ENCODE results near the gene COL11A2. TPM values are rescaled to one million over a fixed set of nuclear protein-coding genes. Genes with fewer than 3 reads are reported as not detected.

Gene COL11A2
- total and polyA plus RNA-seq, 2 experiments from 2014 or later = 1.6 to 2.7 TPM

DNA sequence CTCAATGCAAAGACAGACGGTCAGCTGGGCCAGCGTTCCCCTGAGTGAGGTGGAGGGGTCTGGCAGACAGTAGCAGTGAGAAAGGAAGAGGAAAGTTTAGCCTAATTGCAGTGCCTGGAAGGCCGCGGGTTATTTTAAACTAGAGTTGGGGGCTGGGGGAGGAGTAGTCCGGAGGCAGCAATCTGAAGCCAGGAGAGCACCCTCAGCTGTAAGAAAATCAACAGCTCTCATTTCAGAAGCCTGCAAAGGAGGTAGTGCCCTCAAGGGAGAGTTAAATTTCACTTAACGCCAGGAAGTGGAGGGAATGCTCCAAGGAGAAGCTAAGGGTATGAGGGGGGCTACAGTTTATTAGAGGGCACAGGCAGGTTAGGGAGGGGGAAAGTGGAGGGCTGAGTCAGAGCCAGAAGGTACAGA lies 43.0 kb upstream of the COL11A2 start:
- Histone ChIP-seq H3F3A (replicated peaks; ENCODE audit: low read depth) (0 out of 2 replicates have a peak, but pooled peaks cover 3% of the 10 kb centered on the region), H3K9me2 (ENCODE audit: insufficient read depth) (peaks cover 5% of the 10 kb centered on the region; the same call in 1 of the 2 replicates), H4K20me1 (replicated peaks; ENCODE audit: insufficient read depth) (no peaks in the 10 kb centered on the region), H3K4me2 (peak overlapping the region; percentile 72), H3K27me3 (ENCODE audit: insufficient read depth) (peaks cover 3% of the 10 kb centered on the region; the same call in 1 of the 2 replicates), H3K4me1 (ENCODE audit: insufficient read depth) (peaks cover 9% of the 10 kb centered on the region), H2AFZ (peak overlapping the region; percentile 93), H3K36me3 (ENCODE audit: insufficient read depth) (no peaks in the 10 kb centered on the region), H3K27ac (ENCODE audit: low read depth) (no peak overlapping the region), H3K79me2 (replicated peaks; ENCODE audit: insufficient read depth) (no peaks in the 10 kb centered on the region), H3K4me3 (no peak overlapping the region)
- TF ChIP-seq ZNF331 (CRISPR knock-in tag; IDR thresholded peaks at IDR 0.05; ENCODE audit: low read depth) = no peak
- no peak for TF ChIP-seq NANOG (IDR thresholded peaks at IDR 0.05; ENCODE audit: borderline replicate concordance)
- no peak for TF ChIP-seq CTCF (conservative IDR thresholded peaks at IDR 0.05; ENCODE audit: low read depth in 2 of 2)
- TF ChIP-seq STAT1 (IDR thresholded peaks at IDR 0.05; ENCODE audit: unreplicated experiment) = no peak
- TF ChIP-seq, protein P1, sequence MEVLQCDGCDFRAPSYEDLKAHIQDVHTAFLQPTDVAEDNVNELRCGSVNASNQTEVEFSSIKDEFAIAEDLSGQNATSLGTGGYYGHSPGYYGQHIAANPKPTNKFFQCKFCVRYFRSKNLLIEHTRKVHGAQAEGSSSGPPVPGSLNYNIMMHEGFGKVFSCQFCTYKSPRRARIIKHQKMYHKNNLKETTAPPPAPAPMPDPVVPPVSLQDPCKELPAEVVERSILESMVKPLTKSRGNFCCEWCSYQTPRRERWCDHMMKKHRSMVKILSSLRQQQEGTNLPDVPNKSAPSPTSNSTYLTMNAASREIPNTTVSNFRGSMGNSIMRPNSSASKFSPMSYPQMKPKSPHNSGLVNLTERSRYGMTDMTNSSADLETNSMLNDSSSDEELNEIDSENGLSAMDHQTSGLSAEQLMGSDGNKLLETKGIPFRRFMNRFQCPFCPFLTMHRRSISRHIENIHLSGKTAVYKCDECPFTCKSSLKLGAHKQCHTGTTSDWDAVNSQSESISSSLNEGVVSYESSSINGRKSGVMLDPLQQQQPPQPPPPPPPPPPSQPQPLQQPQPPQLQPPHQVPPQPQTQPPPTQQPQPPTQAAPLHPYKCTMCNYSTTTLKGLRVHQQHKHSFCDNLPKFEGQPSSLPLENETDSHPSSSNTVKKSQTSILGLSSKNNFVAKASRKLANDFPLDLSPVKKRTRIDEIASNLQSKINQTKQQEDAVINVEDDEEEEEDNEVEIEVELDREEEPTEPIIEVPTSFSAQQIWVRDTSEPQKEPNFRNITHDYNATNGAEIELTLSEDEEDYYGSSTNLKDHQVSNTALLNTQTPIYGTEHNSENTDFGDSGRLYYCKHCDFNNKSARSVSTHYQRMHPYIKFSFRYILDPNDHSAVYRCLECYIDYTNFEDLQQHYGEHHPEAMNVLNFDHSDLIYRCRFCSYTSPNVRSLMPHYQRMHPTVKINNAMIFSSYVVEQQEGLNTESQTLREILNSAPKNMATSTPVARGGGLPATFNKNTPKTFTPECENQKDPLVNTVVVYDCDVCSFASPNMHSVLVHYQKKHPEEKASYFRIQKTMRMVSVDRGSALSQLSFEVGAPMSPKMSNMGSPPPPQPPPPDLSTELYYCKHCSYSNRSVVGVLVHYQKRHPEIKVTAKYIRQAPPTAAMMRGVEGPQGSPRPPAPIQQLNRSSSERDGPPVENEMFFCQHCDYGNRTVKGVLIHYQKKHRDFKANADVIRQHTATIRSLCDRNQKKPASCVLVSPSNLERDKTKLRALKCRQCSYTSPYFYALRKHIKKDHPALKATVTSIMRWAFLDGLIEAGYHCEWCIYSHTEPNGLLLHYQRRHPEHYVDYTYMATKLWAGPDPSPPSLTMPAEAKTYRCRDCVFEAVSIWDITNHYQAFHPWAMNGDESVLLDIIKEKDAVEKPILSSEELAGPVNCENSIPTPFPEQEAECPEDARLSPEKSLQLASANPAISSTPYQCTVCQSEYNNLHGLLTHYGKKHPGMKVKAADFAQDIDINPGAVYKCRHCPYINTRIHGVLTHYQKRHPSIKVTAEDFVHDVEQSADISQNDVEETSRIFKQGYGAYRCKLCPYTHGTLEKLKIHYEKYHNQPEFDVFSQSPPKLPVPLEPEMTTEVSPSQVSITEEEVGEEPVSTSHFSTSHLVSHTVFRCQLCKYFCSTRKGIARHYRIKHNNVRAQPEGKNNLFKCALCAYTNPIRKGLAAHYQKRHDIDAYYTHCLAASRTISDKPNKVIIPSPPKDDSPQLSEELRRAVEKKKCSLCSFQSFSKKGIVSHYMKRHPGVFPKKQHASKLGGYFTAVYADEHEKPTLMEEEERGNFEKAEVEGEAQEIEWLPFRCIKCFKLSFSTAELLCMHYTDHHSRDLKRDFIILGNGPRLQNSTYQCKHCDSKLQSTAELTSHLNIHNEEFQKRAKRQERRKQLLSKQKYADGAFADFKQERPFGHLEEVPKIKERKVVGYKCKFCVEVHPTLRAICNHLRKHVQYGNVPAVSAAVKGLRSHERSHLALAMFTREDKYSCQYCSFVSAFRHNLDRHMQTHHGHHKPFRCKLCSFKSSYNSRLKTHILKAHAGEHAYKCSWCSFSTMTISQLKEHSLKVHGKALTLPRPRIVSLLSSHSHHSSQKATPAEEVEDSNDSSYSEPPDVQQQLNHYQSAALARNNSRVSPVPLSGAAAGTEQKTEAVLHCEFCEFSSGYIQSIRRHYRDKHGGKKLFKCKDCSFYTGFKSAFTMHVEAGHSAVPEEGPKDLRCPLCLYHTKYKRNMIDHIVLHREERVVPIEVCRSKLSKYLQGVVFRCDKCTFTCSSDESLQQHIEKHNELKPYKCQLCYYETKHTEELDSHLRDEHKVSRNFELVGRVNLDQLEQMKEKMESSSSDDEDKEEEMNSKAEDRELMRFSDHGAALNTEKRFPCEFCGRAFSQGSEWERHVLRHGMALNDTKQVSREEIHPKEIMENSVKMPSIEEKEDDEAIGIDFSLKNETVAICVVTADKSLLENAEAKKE (CRISPR knock-in tag; IDR thresholded peaks at IDR 0.05) = no peak
- no peak for TF ChIP-seq CREB1 (CRISPR knock-in tag; IDR thresholded peaks at IDR 0.05; ENCODE audit: low read depth)
- no peak for TF ChIP-seq ETS1 (IDR thresholded peaks at IDR 0.05)
- TF ChIP-seq POLR2AphosphoS5 (IDR thresholded peaks at IDR 0.05; ENCODE audit: low read depth) = no peak
- TF ChIP-seq ZNF114 (CRISPR knock-in tag; IDR thresholded peaks at IDR 0.05) = no peak
- TF ChIP-seq JUNB (IDR thresholded peaks at IDR 0.05; ENCODE audit: unreplicated experiment) = no peak
- TF ChIP-seq REST (IDR thresholded peaks at IDR 0.05; ENCODE audit: unreplicated experiment) = no peak
- TF ChIP-seq EZH2phosphoT487 (IDR thresholded peaks at IDR 0.05; ENCODE audit: unreplicated experiment) = no peak
- TF ChIP-seq EZH2 (IDR thresholded peaks at IDR 0.05; ENCODE audit: low read depth, unreplicated experiment) = no peak
- DNase-seq (ENCODE audit: low spot score) (no peak), ATAC-seq (peak; percentile 68)
- H3K4me1 Mint-ChIP-seq = peaks cover 14% of the 10 kb centered on the region
- no peaks in the 10 kb centered on the region for H3K9me3 Mint-ChIP-seq
- no peaks in the 10 kb centered on the region for H3K36me3 Mint-ChIP-seq (ENCODE audit: low read depth)
- peaks cover 11% of the 10 kb centered on the region for H3K27me3 Mint-ChIP-seq (ENCODE audit: insufficient read depth, low read depth, poor library complexity)
- no peak overlapping the region for H3K27ac Mint-ChIP-seq
- H3K4me3 Mint-ChIP-seq = no peak overlapping the region; the same call in 2 of the 3 replicates

Data from GM23338 (cell line).